GM19099 (cell line): ENCODE data around the gene LOXHD1.

Source experiments
- POLR2A ChIP-seq: IDR thresholded peaks from 3 replicates; pipeline ENCODE4 v1.6.1; 2011; ENCODE audit warnings: low read depth; ENCODE audit not compliant: insufficient read length; ENCODE audit errors: extremely low read depth

Gene LOXHD1

DNA sequence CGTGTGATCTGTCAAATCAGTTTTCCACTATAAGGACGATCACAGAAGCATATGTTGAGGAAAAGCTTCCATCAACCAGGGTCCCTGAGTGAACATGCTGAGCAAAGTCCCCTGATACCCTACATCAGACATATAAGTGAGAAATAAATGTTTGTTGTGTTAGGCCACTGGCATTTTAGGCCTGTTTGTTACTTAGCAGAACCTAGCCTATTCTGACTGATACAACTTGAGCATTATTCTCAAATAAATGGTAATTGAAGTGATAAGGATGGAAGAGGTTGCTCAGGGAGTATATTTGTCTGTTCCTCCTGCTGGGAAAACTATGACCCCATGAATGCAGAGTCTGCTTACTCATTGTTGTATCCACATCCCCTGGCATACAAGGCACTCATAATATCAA, 106.4 kb downstream of the LOXHD1 start:
- no peak for TF ChIP-seq POLR2A

- TF ChIP-seq POLR2A = no peak
Observed at GRCh38 chr18:46547520-46547919, 109.5 kb downstream of the LOXHD1 start.

GRCh38 chr18:46546111-46546640, 110.8 kb downstream of the LOXHD1 start:
- TF ChIP-seq POLR2A = no peak

DNA sequence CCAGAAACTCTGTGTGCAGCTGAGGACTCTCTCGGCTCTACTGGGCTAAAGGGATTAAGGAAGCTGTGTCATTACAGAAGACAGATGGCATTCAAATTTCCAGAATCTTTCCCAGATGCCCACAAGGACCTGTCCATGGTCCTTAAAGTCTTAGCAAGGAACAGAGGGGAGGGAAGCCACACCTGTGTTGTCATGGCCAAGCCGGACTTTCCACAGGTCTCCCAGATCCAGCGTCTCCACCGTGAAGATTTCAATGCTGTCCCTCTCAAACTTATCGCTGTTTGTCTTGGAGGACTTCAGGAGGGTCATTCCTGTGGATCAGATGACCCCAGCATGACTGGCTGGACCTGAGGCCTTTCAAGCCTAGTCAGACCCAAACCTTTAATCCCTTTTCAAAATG, 114.5 kb downstream of the LOXHD1 start:
- TF ChIP-seq POLR2A = no peak

DNA sequence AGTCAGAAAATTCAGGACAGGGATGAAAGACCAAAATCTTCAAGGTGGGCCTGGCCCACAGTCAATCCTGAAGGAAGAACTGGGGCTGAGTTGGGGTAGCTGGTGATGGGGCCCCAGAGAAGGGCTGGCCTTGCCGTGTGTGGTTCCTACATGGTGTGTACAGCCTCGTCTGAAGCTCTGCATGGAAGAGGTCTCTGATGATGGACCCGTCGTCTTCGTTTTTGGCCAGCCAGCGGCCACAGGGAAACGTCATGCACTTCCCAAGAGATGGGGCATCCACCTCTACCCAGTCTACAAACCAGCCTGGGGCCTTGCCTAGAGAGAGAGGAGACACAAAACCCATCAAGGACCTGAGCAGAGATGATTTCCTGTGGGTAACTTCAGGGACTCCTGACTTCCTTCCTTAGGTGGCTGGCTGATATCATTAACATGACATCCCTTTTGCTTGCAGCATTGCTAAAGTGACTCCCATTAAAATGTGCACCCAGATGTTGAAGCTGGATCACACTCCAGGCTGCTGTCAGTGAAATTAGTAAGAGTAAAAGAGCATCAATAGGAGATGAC, 115.3 kb downstream of the LOXHD1 start:
- TF ChIP-seq POLR2A = no peak

GRCh38 chr18:46538376-46538775, 118.6 kb downstream of the LOXHD1 start:
- no peak for TF ChIP-seq POLR2A

DNA sequence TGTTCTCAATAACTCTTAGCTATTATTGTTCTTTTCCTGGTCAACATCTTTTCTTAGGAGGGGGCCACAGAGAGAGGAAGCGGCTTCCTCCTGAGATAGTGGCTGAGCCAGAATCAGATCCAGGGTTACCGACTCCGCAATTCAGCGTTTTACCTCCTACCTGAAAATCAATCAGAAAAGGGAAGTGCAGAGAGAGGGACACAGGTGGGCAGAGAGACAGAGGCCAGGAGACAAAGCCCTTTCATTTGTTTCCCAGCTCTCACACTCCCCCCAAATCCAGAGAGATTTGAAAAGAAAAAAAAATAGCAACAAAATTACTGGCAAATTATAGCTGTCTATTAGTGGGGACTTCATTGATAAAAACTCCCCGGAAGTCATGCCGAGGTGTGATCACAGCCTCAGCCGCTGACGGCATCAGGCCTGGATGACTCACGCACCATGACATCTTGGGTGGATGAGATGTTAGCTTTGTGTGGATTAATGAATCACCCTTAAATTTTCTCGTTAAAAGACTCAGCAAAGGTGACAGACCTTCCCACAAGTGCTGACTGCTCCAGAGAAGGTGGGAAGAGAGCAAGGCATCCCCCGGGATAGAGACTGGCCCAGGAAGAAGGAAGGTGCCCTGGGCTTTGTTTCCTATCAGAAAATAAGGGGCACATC, 120.7 kb downstream of the LOXHD1 start:
- no peak for TF ChIP-seq POLR2A

DNA sequence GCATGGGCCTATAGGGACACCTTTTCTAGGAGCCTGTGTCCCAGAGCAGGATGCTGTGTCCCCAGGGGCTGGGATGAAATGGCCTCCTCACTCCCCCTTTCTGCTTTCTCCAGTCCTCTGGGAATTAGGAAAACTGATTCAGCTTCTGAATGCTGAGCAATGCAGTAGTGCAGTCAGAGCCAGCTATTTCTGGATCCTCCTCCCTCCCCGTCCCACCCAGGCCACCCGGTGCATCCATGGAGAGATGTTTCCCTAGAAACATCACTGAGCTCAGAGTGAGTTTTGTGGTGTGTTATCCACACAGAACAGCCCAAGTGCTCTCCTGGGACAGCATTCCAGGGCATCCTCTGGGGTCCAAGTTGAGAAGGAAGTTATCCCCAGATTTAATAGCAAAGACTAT, 125.5 kb downstream of the LOXHD1 start:
- TF ChIP-seq POLR2A = no peak

- TF ChIP-seq POLR2A = no peak
Observed at GRCh38 chr18:46528037-46528436, 129.0 kb downstream of the LOXHD1 start.

- no peak for TF ChIP-seq POLR2A
Observed at GRCh38 chr18:46519870-46520269, 137.2 kb downstream of the LOXHD1 start.

- TF ChIP-seq POLR2A = no peak
Observed at GRCh38 chr18:46518438-46518837, 138.6 kb downstream of the LOXHD1 start.

- TF ChIP-seq POLR2A = no peak
Observed at GRCh38 chr18:46516555-46516954, 140.5 kb downstream of the LOXHD1 start.

GRCh38 chr18:46510386-46510785, 146.6 kb downstream of the LOXHD1 start:
- TF ChIP-seq POLR2A = no peak

DNA sequence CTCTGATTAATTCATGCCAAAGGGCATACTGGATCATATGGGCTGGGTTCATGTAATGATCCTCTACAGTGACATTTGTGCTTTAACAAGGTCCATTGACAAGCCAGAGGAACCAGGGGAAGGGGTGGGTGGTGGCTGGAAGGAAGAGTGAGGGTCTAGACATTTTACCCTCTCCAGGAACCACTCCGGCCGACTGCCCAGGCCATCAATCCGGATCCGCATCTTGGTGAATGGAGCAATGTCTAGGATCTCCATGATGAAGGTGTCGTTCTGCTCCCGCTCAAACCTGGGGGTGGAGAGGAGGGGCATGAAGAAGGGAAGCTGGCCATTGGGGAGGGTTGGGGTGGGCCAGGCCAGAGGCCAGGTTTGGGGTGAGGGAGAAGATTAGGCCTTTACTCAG, 147.5 kb downstream of the LOXHD1 start:
- no peak for TF ChIP-seq POLR2A

GRCh38 chr18:46506974-46507586, 149.9 kb downstream of the LOXHD1 start:
- TF ChIP-seq POLR2A = no peak

DNA sequence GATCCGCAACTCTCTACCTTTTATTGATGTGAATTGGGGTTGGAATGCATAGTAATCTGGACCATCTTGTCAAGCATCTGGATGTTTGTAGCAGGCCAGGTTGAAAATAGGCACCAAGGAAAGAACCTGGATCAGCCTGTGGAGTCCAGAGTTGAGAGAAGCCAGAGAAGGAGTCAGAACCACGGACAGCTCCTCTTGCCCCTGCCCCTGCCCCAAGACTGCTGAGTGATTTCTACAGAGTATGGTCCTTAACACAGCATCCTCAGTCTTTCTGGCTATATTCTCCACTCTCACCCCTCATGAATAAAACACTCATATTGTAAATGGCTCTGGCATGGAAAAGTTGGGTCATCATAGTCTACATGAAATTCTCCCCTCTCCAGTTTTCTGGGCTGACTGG, 154.6 kb downstream of the LOXHD1 start:
- TF ChIP-seq POLR2A = no peak
